Suprapubic skin (tissue), 4 donors: ENCODE data around the gene MPEG1. TPM values are rescaled to one million over a fixed set of nuclear protein-coding genes. Genes with fewer than 3 reads are reported as not detected.

Experiments
- DNase-seq, 2 donors: peaks; one replicate each; pipeline ENCODE4 v3.0.0-alpha.2; 2019; ENCODE audit warnings: low spot score in 2 of 2
- H3K27ac ChIP-seq: fragments of 200-600 bp; sonication (generic); one replicate; pipeline ENCODE4 v1.5.1; 2019
- H3K27me3 ChIP-seq: fragments of 200-600 bp; sonication (generic); one replicate; pipeline ENCODE4 v1.5.1; 2019
- H3K36me3 ChIP-seq: fragments of 200-600 bp; sonication (generic); one replicate; pipeline ENCODE4 v1.5.1; 2019
- H3K4me1 ChIP-seq: fragments of 200-600 bp; sonication (generic); one replicate; pipeline ENCODE4 v1.5.1; 2019
- H3K4me3 ChIP-seq: fragments of 200-600 bp; sonication (generic); one replicate; pipeline ENCODE4 v1.5.1; 2019; ENCODE audit warnings: mild to moderate bottlenecking
- H3K9me3 ChIP-seq: fragments of 200-600 bp; sonication (generic); one replicate; pipeline ENCODE4 v1.5.1; 2019
- EP300 ChIP-seq: sonication (generic); formaldehyde crosslinking; IDR thresholded peaks from one replicate; pipeline ENCODE4 v1.6.1; 2017; ENCODE audit warnings: antibody characterized with exemption
- POLR2A ChIP-seq, 2 donors: fragments of 450-650 bp; IDR thresholded peaks; one replicate each; pipeline ENCODE4 v1.6.1; 2017; ENCODE audit warnings: antibody characterized with exemption in 2 of 2, mild to moderate bottlenecking in 2 of 2, moderate library complexity in 2 of 2
- POLR2AphosphoS5 ChIP-seq, 3 donors: sonication (generic); formaldehyde crosslinking; IDR thresholded peaks; one replicate each; pipeline ENCODE4 v1.6.1; 2017; ENCODE audit warnings: antibody characterized with exemption in 3 of 3
- WGBS: methylation state at CpG from one replicate; pipeline ENCODE4 v1.1.5; 2018; 5-methylcytosine and 5-hydroxymethylcytosine counted together
- total RNA-seq, 4 donors: library from RNA; depleted of rRNA; stranded (reverse); fragments of >200 nt; gene quantifications; one replicate each; pipeline ENCODE4 v1.1.0, GENCODE V29; 2016
- TF ChIP-seq, protein P1 (sequence below), 2 donors: fragments of 200-600 bp in 1 of 2; fragments of 450-650 bp in 1 of 2; sonication (generic) in 1 of 2; IDR thresholded peaks; one replicate each; pipeline ENCODE4 v1.5.1; 2016 to 2019; ENCODE audit warnings: antibody characterized with exemption in 2 of 2, mild to moderate bottlenecking in 1 of 2, moderate library complexity in 1 of 2

MPEG1 gene
- total RNA-seq, 4 donors from 2014 or later, result 2.3 to 4.5 (median 2.9) TPM

DNA sequence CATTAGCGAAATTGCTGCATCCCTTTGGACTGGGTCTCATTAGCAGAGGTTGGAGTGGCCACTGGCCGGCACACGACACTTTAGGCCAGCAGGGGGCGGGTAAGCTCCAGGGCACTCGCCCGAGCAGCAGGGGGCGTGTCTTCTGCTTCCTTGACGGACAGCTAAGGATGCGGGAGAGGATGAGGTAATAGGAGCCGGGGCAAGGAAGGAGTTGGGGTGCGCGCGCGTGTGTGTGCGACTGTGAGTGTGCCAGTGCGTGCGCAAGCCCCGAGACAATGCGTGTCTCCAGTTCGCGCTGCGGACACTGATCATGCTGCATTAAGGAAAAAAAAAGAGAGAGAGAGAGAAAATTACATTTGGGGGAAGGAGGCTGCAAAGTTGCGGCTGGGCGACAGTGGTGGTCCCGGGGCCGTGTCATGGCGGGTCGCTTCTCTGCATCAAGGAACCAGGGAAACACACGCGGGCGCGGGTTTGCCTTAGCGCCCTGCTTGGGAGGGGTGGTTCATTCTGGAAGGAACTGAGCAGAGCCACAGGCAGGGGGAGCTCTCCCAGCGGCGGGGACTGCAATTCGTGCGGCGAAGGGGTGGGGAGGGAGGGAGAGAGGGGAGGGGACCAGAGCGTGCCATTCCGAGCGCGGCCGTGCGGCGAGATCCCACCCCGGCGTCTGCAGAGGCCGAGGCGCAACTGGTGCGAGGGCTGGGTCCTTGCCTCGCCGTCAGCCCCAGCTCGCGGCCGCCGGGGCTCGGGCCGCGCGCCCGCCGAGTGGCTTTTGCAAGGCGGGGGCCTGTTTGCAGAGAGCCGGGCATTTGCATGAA is 41.0 kb downstream of the MPEG1 start, which contains the start of gene DTX4:
DTX4 (plus strand) TSS at position 625 of the 815 bp plus-strand sequence. CDS start 464 bp downstream, outside the sequence.
- Histone ChIP-seq H3K27ac (peak within 1 kb of the TSS; percentile 53), H3K4me3 (peak within 1 kb of the TSS; percentile 70), H3K4me1 (peaks cover 23% of the 10 kb centered on the region), H3K36me3 (no peaks in the 10 kb centered on the region), H3K27me3 (no peaks in the 10 kb centered on the region), H3K9me3 (no peaks in the 10 kb centered on the region)
- peak; percentile 95 for DNase-seq
- TF ChIP-seq POLR2A (IDR thresholded peaks at IDR 0.05), result no peak
- TF ChIP-seq, protein P1, sequence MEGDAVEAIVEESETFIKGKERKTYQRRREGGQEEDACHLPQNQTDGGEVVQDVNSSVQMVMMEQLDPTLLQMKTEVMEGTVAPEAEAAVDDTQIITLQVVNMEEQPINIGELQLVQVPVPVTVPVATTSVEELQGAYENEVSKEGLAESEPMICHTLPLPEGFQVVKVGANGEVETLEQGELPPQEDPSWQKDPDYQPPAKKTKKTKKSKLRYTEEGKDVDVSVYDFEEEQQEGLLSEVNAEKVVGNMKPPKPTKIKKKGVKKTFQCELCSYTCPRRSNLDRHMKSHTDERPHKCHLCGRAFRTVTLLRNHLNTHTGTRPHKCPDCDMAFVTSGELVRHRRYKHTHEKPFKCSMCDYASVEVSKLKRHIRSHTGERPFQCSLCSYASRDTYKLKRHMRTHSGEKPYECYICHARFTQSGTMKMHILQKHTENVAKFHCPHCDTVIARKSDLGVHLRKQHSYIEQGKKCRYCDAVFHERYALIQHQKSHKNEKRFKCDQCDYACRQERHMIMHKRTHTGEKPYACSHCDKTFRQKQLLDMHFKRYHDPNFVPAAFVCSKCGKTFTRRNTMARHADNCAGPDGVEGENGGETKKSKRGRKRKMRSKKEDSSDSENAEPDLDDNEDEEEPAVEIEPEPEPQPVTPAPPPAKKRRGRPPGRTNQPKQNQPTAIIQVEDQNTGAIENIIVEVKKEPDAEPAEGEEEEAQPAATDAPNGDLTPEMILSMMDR (IDR thresholded peaks at IDR 0.05), result peak; percentile 81 to 96
- under 1% methylated on average over 32 of the region's 64 CpGs for WGBS

DNA sequence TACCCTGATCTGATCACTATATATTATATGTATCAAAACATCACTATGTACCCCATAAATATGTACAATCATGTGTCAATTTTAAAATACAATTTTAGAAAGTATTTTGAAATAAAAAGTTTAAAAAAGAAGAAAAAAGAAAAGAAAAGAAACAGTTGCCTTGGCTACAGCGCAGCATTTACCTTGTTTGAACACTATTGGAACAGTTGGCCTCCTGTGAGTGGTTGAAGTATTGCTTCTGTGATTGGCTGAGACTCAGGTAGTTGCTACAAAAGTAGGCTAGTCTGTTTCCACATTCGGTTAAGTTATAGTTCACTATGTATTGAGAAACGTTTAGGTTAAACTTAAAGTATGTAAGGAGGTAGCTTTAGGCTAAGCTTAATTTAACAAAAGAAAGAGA is 48.7 kb downstream of the MPEG1 start:
- 80% methylated on average over 3 of the region's 3 CpGs for WGBS
- DNase-seq, result no peak

More for the DNA sequence above, 48.7 kb downstream of the MPEG1 start:
- H3K27me3 ChIP-seq, result no peaks in the 10 kb centered on the region
- H3K9me3 ChIP-seq, result no peaks in the 10 kb centered on the region
- H3K4me3 ChIP-seq, result no peak overlapping the region
- TF ChIP-seq POLR2AphosphoS5 (IDR thresholded peaks at IDR 0.05), result no peak
- no peak for TF ChIP-seq EP300
- TF ChIP-seq POLR2A (IDR thresholded peaks at IDR 0.05), result no peak
- TF ChIP-seq, protein P1 (IDR thresholded peaks at IDR 0.05), result no peak
- no peak overlapping the region for H3K27ac ChIP-seq
- no peaks in the 10 kb centered on the region for H3K4me1 ChIP-seq
- no peaks in the 10 kb centered on the region for H3K36me3 ChIP-seq

Other genes starting within 250 kb of the MPEG1 start
- not detected for gene GLYATL1B, start 126.6 kb downstream of the MPEG1 start, total RNA-seq
- 1 to 10 TPM in 3 of 4 donors, under 1 TPM in 1; 0.48 to 1.8 (median 1.5) TPM for gene FAM111B, start 105.7 kb downstream of the MPEG1 start, total RNA-seq
- gene FAM111A, start 70.1 kb downstream of the MPEG1 start, total RNA-seq, result 10 to 100 TPM; 12.5 to 55.7 (median 21.6) TPM
- 10 to 100 TPM in 1 of 4 donors, 1 to 10 TPM in 3; 8.3 to 11.5 (median 8.9) TPM for gene DTX4, start 40.8 kb downstream of the MPEG1 start, total RNA-seq
- gene OR5AN1, start 146.0 kb upstream of the MPEG1 start, total RNA-seq, result not detected
- under 1 TPM in 1 of 4 donors, not detected in 3; 0.16 TPM for gene OR5A2, start 213.5 kb upstream of the MPEG1 start, total RNA-seq
- under 1 TPM in 1 of 4 donors, not detected in 3; 0.04 TPM for gene OR5A1, start 223.5 kb upstream of the MPEG1 start, total RNA-seq
- gene OR4D6, start 244.0 kb upstream of the MPEG1 start, total RNA-seq, result not detected